GM12878 (cell line): ENCODE data around the gene CCDC187. TPM values are rescaled to one million over a fixed set of nuclear protein-coding genes. Genes with fewer than 3 reads are reported as not detected.
"Not testable (repeated sequence)": the region's sequence is repeated elsewhere in the genome, so short reads cannot be mapped to it uniquely, and the experiment has no call there.

ENCODE experiments used
- ATAC-seq: fragments of 200-7000 bp; cut with Tn5 transposase; 3 replicates; pipeline ENCODE4 v1.9.1; 2020; ENCODE audit warnings: mild to moderate bottlenecking, moderate library complexity
- BruUV-seq: library from RNA; stranded (reverse); fragments of 400-500 nt; replicated peaks from 2 replicates; lab custom pipeline; 2021; lab: Mats Ljungman, UMichigan
- CTCF ChIA-PET: fragments of 300-600 bp; sonication (Branson Sonifier 250); formaldehyde crosslinking; extraction: SDS; loops from one replicate; lab custom pipeline; 2021; ENCODE audit warnings: inconsistent platforms; lab: Yijun Ruan, JAX
- POLR2A ChIA-PET: fragments of 350-600 bp; formaldehyde crosslinking; extraction: SDS; loops from one replicate; lab custom pipeline; 2021; ENCODE audit warnings: inconsistent platforms; lab: Charles Lee
- RAD21 ChIA-PET: fragments of 300-600 bp; sonication (Branson Sonifier 250); formaldehyde crosslinking; loops from one replicate; lab custom pipeline; 2023; ENCODE audit warnings: antibody characterized with exemption; ENCODE audit not compliant: unreplicated experiment; lab: Charles Lee
- SMC1A ChIA-PET: fragments of 300-600 bp; sonication (Branson Sonifier 250); formaldehyde crosslinking; loops from one replicate; lab custom pipeline; 2023; ENCODE audit not compliant: unreplicated experiment, uncharacterized antibody; lab: Charles Lee
- DNase-seq: peaks from one replicate; pipeline ENCODE4 v3.0.0-alpha.2; 2011; ENCODE audit warnings: low read depth, low spot score
- FAIRE-seq: peaks from 3 replicates; lab custom pipeline; 2011; peaks lifted over from hg19 to GRCh38; lab: Jason Lieb, UNC
- H2AFZ ChIP-seq: 2 replicates; pipeline ENCODE4 v1.6.0; 2011; ENCODE audit warnings: low read depth, low read length, control low read depth; ENCODE audit not compliant: control insufficient read depth
- H3K27ac ChIP-seq: 2 replicates; pipeline ENCODE4 v1.5.1; 2011; ENCODE audit warnings: control low read depth; ENCODE audit not compliant: control insufficient read depth, insufficient read depth
- H3K27me3 ChIP-seq, 2 experiments: replicated peaks in 1 of 2; 2 replicates each; pipeline versions ENCODE4 v1.6.0 to v1.6.1; 2011; ENCODE audit warnings: low read length in 1 of 2; ENCODE audit not compliant: control insufficient read depth in 2 of 2, insufficient read depth in 2 of 2
- H3K36me3 ChIP-seq, 2 experiments: 2 replicates each; pipeline ENCODE4 v1.5.1; 2011; ENCODE audit warnings: low read length in 1 of 2; ENCODE audit not compliant: control insufficient read depth in 2 of 2, insufficient read depth in 2 of 2
- H3K4me1 ChIP-seq: 2 replicates; pipeline ENCODE4 v1.6.1; 2011; ENCODE audit warnings: mild to moderate bottlenecking, low read length, moderate library complexity, mixed read lengths; ENCODE audit not compliant: control insufficient read depth, insufficient read depth
- H3K4me2 ChIP-seq: 2 replicates; pipeline ENCODE4 v1.6.0; 2011; ENCODE audit warnings: control low read depth; ENCODE audit not compliant: control insufficient read depth, insufficient read depth
- H3K4me3 ChIP-seq: fragments of 200-600 bp; sonication (generic); 2 replicates; pipeline ENCODE4 v1.5.1; 2016
- H3K79me2 ChIP-seq: 2 replicates; pipeline ENCODE4 v1.6.0; 2011; ENCODE audit warnings: low read length; ENCODE audit not compliant: control insufficient read depth, insufficient read depth
- H3K9ac ChIP-seq: 2 replicates; pipeline ENCODE4 v1.8.0; 2011; ENCODE audit warnings: low read length, control low read depth, mixed read lengths; ENCODE audit not compliant: control insufficient read depth, insufficient read depth
- H3K9me3 ChIP-seq: replicated peaks from 3 replicates; pipeline ENCODE4 v1.5.1; 2011; ENCODE audit warnings: mild to moderate bottlenecking, low read length; ENCODE audit not compliant: control insufficient read depth, insufficient read depth
- H4K20me1 ChIP-seq: 2 replicates; pipeline ENCODE4 v1.6.0; 2011; ENCODE audit not compliant: control insufficient read depth, insufficient read depth
- WGBS: methylation state at CpG from one replicate; pipeline ENCODE4 v1.1.6; 2016; ENCODE audit warnings: low lambda C conversion rate; ENCODE audit not compliant: insufficient replicate concordance, insufficient coverage; ENCODE audit errors: missing lambda C conversion rate; 5-methylcytosine and 5-hydroxymethylcytosine counted together
- in situ Hi-C: fragments of 300-500 bp; cut with MboI; formaldehyde crosslinking; loops from 9 replicates; pipeline ENCODE4 v1.14.3; 2018; ENCODE audit warnings: mixed read lengths
- intact Hi-C: fragments of 100-400 bp; cut with micrococcal nuclease; formaldehyde crosslinking; loops from one replicate; pipeline ENCODE4 v1.14.2; 2022; ENCODE audit not compliant: unreplicated experiment
- polyA plus RNA-seq, 11 experiments: library from polyadenylated mRNA; depleted of rRNA in 4 of 11; unstranded in 6 of 11; stranded (reverse) in 5 of 11; fragments of >200 nt; fragmentation: Nextera tagmentation in 4 of 11; fragmentation: Illumina TruSeq in 1 of 11; extraction: Ambion mirVana in 4 of 11; extraction: Trizol in 1 of 11; gene quantifications; 1 replicate in 1 of 11; 2 replicates in 10 of 11; pipeline versions ENCODE4 v1.2.1 to v1.2.3, GENCODE V29; 2011 to 2016; ENCODE audit warnings: inconsistent platforms in 2 of 11, missing spikeins in 2 of 11, low read depth in 1 of 11
- total RNA-seq, 4 experiments: library from RNA; depleted of rRNA in 3 of 4; stranded (reverse); fragments of >200 nt in 3 of 4; fragmentation: Illumina TruSeq in 1 of 4; extraction: Trizol in 1 of 4; gene quantifications; 2 replicates each; pipeline versions ENCODE4 v1.2.1 to v1.2.3, GENCODE V29; 2013 to 2021

CCDC187 gene
- total and polyA plus RNA-seq, 10 of the 15 experiments (the other 5 are each of a cell fraction or from before 2014, with no cell fraction given), result 0.04 to 0.23 (median 0.04) TPM; not detected in 7

DNA sequence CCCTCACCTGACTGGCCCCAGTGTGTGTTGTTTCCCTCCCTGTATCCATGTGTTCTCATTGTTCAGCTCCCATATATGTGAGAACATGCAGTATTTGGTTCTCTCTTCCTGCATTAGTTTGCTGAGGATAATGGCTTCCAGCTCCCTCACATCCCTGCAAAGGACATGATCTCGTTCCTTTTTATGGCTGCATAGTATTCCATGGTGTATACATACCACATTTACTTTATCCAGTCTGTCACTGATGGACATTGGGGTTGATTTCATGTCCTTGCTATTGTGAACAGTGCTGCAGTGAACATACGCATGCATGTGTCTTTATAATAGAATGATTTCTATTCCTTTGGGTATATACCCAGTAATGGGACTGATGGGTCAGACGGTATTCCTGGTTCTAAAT lies 16.1 kb upstream of the CCDC187 start:
- H3K4me2 ChIP-seq, H4K20me1 ChIP-seq, H3K4me1 ChIP-seq, CTCF ChIA-PET, DNase-seq, H3K36me3 ChIP-seq, H3K9ac ChIP-seq, RAD21 ChIA-PET, H3K9me3 ChIP-seq, SMC1A ChIA-PET, H3K27ac ChIP-seq, H2AFZ ChIP-seq, H3K79me2 ChIP-seq, FAIRE-seq, H3K4me3 ChIP-seq, BruUV-seq, in situ Hi-C loops, H3K27me3 ChIP-seq, intact Hi-C loops, ATAC-seq: not testable (repeated sequence)
- WGBS, result 47% methylated on average over 3 of the region's 3 CpGs
- POLR2A ChIA-PET, result interaction anchor here (0.7 kb wide), 1 partner anchor 9 kb away, joined by 4 read pairs; no protein-coding TSS in a partner anchor

DNA sequence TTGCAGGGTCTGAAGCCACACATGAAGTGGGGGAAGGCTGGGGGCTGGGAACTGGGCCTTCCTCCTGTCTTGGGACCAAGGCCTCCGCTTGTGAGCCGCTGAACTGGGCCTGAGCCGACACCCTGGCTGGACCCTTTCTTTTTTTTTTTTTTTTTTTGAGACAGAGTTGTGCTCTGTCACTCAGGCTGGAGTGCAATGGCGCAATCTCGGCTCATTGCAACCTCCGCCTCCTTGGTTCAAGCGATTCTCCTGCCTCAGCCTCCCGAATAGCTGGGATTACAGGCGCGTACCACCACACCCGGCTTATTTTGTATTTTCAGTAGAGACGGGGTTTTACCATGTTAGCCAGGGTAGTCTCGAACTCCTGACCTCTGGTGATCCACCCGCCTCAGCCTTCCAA lies 15.3 kb upstream of the CCDC187 start:
- in situ Hi-C loops, FAIRE-seq, H3K79me2 ChIP-seq, H3K27ac ChIP-seq, CTCF ChIA-PET, H2AFZ ChIP-seq, H3K36me3 ChIP-seq, H3K4me2 ChIP-seq, DNase-seq, H3K27me3 ChIP-seq, H3K4me1 ChIP-seq, SMC1A ChIA-PET, intact Hi-C loops, BruUV-seq, H3K4me3 ChIP-seq, RAD21 ChIA-PET, H3K9ac ChIP-seq, H4K20me1 ChIP-seq, ATAC-seq: not testable (repeated sequence)
- H3K9me3 ChIP-seq, result peaks cover 10% of the 10 kb centered on the region; the same call in 2 of the 3 replicates
- WGBS, result 76% methylated on average over 12 of the region's 14 CpGs
- POLR2A ChIA-PET, result interaction anchor here (0.7 kb wide), 1 partner anchor 10 kb away, joined by 4 read pairs; no protein-coding TSS in a partner anchor
